HAP-1 (cell line): ENCODE measurements around the gene NUDT15.
"Not testable (repeated sequence)": the region's sequence is repeated elsewhere in the genome, so short reads cannot be mapped to it uniquely, and the experiment has no call there.

Experiments used
- DNase-seq, 2 experiments: peaks; one replicate each; pipeline ENCODE4 v3.0.0-alpha.2; 2016 to 2020; ENCODE audit warnings: low spot score in 2 of 2
- H3K27me3 ChIP-seq: fragments of 250-450 bp; sonication (Bioruptor Pico); 2 replicates; pipeline ENCODE4 v1.5.1; 2020; ENCODE audit warnings: low read depth, mild to moderate bottlenecking, moderate library complexity
- H3K36me3 ChIP-seq: fragments of 250-450 bp; sonication (Bioruptor Pico); replicated peaks from 2 replicates; pipeline ENCODE4 v1.5.1; 2020; ENCODE audit warnings: mild to moderate bottlenecking
- H3K4me1 ChIP-seq: fragments of 250-450 bp; sonication (Bioruptor Pico); 2 replicates; pipeline ENCODE4 v1.5.1; 2020; ENCODE audit warnings: mild to moderate bottlenecking
- H3K4me3 ChIP-seq: fragments of 250-450 bp; sonication (Bioruptor Pico); 2 replicates; pipeline ENCODE4 v1.5.1; 2020; ENCODE audit warnings: mild to moderate bottlenecking, moderate library complexity
- H3K9me3 ChIP-seq: fragments of 250-450 bp; sonication (Bioruptor Pico); 2 replicates; pipeline ENCODE4 v1.5.1; 2020; ENCODE audit warnings: mild to moderate bottlenecking, moderate library complexity
- in situ Hi-C: fragments of 300-500 bp; cut with MboI; formaldehyde crosslinking; loops from 3 replicates; pipeline ENCODE4 v1.14.3; 2020; ENCODE audit warnings: low sequenced_read_pairs, inconsistent platforms, mixed read lengths

NUDT15 gene

GRCh38 chr13:48059951-48060350, 22.4 kb downstream of the NUDT15 start:
- DNase-seq, H3K36me3 ChIP-seq: not testable (repeated sequence)

GRCh38 chr13:48066310-48066989, 28.9 kb downstream of the NUDT15 start:
- Histone ChIP-seq H3K9me3 (peaks cover 5% of the 10 kb centered on the region; the same call in 1 of the 2 replicates), H3K36me3 (peaks cover 26% of the 10 kb centered on the region), H3K27me3 (no peaks in the 10 kb centered on the region), H3K4me3 (no peak overlapping the region), H3K4me1 (peaks cover 17% of the 10 kb centered on the region)
- in situ Hi-C loops: no loop called here
- DNase-seq: peak in 1 of 2 experiments; percentile 73

More at GRCh38 chr13:48059951-48060350, 22.4 kb downstream of the NUDT15 start:
- H3K4me3 ChIP-seq, H3K9me3 ChIP-seq, in situ Hi-C loops, H3K4me1 ChIP-seq, H3K27me3 ChIP-seq: not testable (repeated sequence)

GRCh38 chr13:48068036-48068435, 30.5 kb downstream of the NUDT15 start:
- Histone ChIP-seq H3K4me3 (no peak overlapping the region), H3K4me1 (peaks cover 17% of the 10 kb centered on the region), H3K27me3 (no peaks in the 10 kb centered on the region), H3K9me3 (peaks cover 6% of the 10 kb centered on the region; the same call in 1 of the 2 replicates), H3K36me3 (peaks cover 42% of the 10 kb centered on the region)
- DNase-seq: peak; percentile 18 to 62
- in situ Hi-C loops: no loop called here

GRCh38 chr13:48068952-48069351, 31.4 kb downstream of the NUDT15 start:
- Histone ChIP-seq H3K4me1 (peaks cover 17% of the 10 kb centered on the region), H3K36me3 (peaks cover 51% of the 10 kb centered on the region), H3K27me3 (no peaks in the 10 kb centered on the region), H3K4me3 (no peak overlapping the region), H3K9me3 (peaks cover 6% of the 10 kb centered on the region; the same call in 1 of the 2 replicates)
- in situ Hi-C loops: no loop called here
- DNase-seq: no peak

- Histone ChIP-seq H3K4me1 (peaks cover 17% of the 10 kb centered on the region), H3K9me3 (peaks cover 6% of the 10 kb centered on the region; the same call in 1 of the 2 replicates), H3K4me3 (no peak overlapping the region), H3K27me3 (no peaks in the 10 kb centered on the region), H3K36me3 (peaks cover 57% of the 10 kb centered on the region)
- no peak for DNase-seq
- in situ Hi-C loops: no loop called here
These were observed 32.0 kb downstream of the NUDT15 start for GRCh38 chr13:48069573-48069972.

- peaks cover 67% of the 10 kb centered on the region for H3K36me3 ChIP-seq
- peaks cover 17% of the 10 kb centered on the region for H3K4me1 ChIP-seq
- no peaks in the 10 kb centered on the region for H3K27me3 ChIP-seq
- peaks cover 6% of the 10 kb centered on the region; the same call in 1 of the 2 replicates for H3K9me3 ChIP-seq
- in situ Hi-C loops: no loop called here
- no peak for DNase-seq
- H3K4me3 ChIP-seq: no peak overlapping the region
These were observed 33.4 kb downstream of the NUDT15 start for GRCh38 chr13:48070942-48071341.

- in situ Hi-C loops: no loop called here
- no peak overlapping the region for H3K4me3 ChIP-seq
- H3K4me1 ChIP-seq: peaks cover 17% of the 10 kb centered on the region
- H3K9me3 ChIP-seq: peaks cover 6% of the 10 kb centered on the region; the same call in 1 of the 2 replicates
- H3K36me3 ChIP-seq: peaks cover 71% of the 10 kb centered on the region
- H3K27me3 ChIP-seq: no peaks in the 10 kb centered on the region
- peak in 1 of 2 experiments; percentile 19 for DNase-seq
These were observed 34.8 kb downstream of the NUDT15 start for GRCh38 chr13:48072304-48072703.

GRCh38 chr13:48072787-48073186, 35.3 kb downstream of the NUDT15 start:
- H3K4me3 ChIP-seq: no peak overlapping the region
- DNase-seq: no peak
- peaks cover 15% of the 10 kb centered on the region for H3K4me1 ChIP-seq
- in situ Hi-C loops: no loop called here
- H3K9me3 ChIP-seq: peaks cover 6% of the 10 kb centered on the region; the same call in 1 of the 2 replicates
- no peaks in the 10 kb centered on the region for H3K27me3 ChIP-seq
- H3K36me3 ChIP-seq: peaks cover 71% of the 10 kb centered on the region

GRCh38 chr13:48074006-48074405, 36.5 kb downstream of the NUDT15 start:
- H3K4me1 ChIP-seq: peaks cover 5% of the 10 kb centered on the region
- DNase-seq: no peak
- H3K9me3 ChIP-seq: peaks cover 6% of the 10 kb centered on the region; the same call in 1 of the 2 replicates
- H3K27me3 ChIP-seq: no peaks in the 10 kb centered on the region
- in situ Hi-C loops: no loop called here
- no peak overlapping the region for H3K4me3 ChIP-seq
- peaks cover 82% of the 10 kb centered on the region for H3K36me3 ChIP-seq

GRCh38 chr13:48078251-48078656, 40.7 kb downstream of the NUDT15 start:
- no peaks in the 10 kb centered on the region for H3K27me3 ChIP-seq
- H3K36me3 ChIP-seq: peaks cover 88% of the 10 kb centered on the region
- no peaks in the 10 kb centered on the region for H3K9me3 ChIP-seq
- no peak for DNase-seq
- in situ Hi-C loops: no loop called here
- no peak overlapping the region for H3K4me3 ChIP-seq
- H3K4me1 ChIP-seq: no peaks in the 10 kb centered on the region

GRCh38 chr13:48081739-48082138, 44.2 kb downstream of the NUDT15 start:
- no peak for DNase-seq
- no peaks in the 10 kb centered on the region for H3K27me3 ChIP-seq
- in situ Hi-C loops: no loop called here
- H3K9me3 ChIP-seq: no peaks in the 10 kb centered on the region
- peaks cover 58% of the 10 kb centered on the region for H3K36me3 ChIP-seq
- H3K4me3 ChIP-seq: no peak overlapping the region
- peaks cover 3% of the 10 kb centered on the region for H3K4me1 ChIP-seq

- Histone ChIP-seq H3K4me3 (no peak overlapping the region), H3K4me1 (peaks cover 31% of the 10 kb centered on the region), H3K9me3 (no peaks in the 10 kb centered on the region), H3K27me3 (no peaks in the 10 kb centered on the region), H3K36me3 (peaks cover 17% of the 10 kb centered on the region)
- DNase-seq: peak in 1 of 2 experiments; percentile 50
- in situ Hi-C loops: no loop called here
These were observed 48.7 kb downstream of the NUDT15 start for GRCh38 chr13:48086272-48086671.

GRCh38 chr13:48093588-48093987, 56.1 kb downstream of the NUDT15 start:
- Histone ChIP-seq H3K9me3 (no peaks in the 10 kb centered on the region; the same call in 1 of the 2 replicates), H3K27me3 (no peaks in the 10 kb centered on the region), H3K4me3 (peak overlapping the region; percentile 97), H3K4me1 (peaks cover 44% of the 10 kb centered on the region), H3K36me3 (peaks cover 3% of the 10 kb centered on the region; the same call in 1 of the 2 replicates)
- in situ Hi-C loops: no loop called here
- DNase-seq: no peak

- peak in 1 of 2 experiments; percentile 9 for DNase-seq
These were observed 56.9 kb downstream of the NUDT15 start for GRCh38 chr13:48094404-48094780.

More at GRCh38 chr13:48094404-48094780, 56.9 kb downstream of the NUDT15 start:
- Histone ChIP-seq H3K27me3 (no peaks in the 10 kb centered on the region), H3K4me3 (peak overlapping the region; percentile 97), H3K36me3 (peaks cover 3% of the 10 kb centered on the region; the same call in 1 of the 2 replicates), H3K9me3 (no peaks in the 10 kb centered on the region; the same call in 1 of the 2 replicates), H3K4me1 (peaks cover 38% of the 10 kb centered on the region)
- in situ Hi-C loops: no loop called here
